ENCODE data around the gene WDR70.

GRCh38 chr5:37801521-37801920, 422.4 kb downstream of the WDR70 start:
- no peak for TF ChIP-seq EZH2phosphoT487 (IDR thresholded peaks at IDR 0.05; ENCODE audit: borderline replicate concordance, low read length)
- TF ChIP-seq, protein P1, sequence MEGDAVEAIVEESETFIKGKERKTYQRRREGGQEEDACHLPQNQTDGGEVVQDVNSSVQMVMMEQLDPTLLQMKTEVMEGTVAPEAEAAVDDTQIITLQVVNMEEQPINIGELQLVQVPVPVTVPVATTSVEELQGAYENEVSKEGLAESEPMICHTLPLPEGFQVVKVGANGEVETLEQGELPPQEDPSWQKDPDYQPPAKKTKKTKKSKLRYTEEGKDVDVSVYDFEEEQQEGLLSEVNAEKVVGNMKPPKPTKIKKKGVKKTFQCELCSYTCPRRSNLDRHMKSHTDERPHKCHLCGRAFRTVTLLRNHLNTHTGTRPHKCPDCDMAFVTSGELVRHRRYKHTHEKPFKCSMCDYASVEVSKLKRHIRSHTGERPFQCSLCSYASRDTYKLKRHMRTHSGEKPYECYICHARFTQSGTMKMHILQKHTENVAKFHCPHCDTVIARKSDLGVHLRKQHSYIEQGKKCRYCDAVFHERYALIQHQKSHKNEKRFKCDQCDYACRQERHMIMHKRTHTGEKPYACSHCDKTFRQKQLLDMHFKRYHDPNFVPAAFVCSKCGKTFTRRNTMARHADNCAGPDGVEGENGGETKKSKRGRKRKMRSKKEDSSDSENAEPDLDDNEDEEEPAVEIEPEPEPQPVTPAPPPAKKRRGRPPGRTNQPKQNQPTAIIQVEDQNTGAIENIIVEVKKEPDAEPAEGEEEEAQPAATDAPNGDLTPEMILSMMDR (conservative IDR thresholded peaks at IDR 0.05; ENCODE audit: low read depth, low read length), result no peak
